ENCODE results near the gene FBXW4.

Gene FBXW4

GRCh38 chr10:101565370-101565900 lies 129.5 kb downstream of the FBXW4 start:
- no peak for DNase-seq

DNA sequence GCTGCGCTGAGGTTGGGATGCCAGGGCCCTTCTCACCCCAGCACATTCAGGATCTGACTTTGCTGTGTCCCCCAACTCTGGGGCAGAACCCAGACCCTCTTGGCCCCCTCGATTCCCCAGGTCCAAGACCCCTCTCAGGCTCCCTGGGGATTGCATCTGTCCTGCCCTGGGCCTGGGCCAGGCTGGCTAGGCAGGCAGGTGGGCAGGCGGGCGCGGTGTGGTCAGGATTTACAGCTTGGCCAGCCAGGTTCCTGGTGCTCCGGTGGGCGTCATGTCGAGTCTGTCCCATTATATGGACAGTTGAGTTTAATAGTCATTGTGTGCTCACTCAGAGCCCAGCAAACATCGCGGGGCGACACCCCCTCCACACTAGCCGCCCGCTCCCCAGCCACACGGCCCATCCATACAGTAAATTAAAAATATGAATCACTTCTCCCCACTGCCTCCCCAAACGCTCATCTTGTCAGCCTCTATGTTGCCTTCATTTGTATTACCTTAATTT lies 130.4 kb downstream of the FBXW4 start:
- no peak for DNase-seq

- no peak for DNase-seq
These were observed 131.4 kb downstream of the FBXW4 start for GRCh38 chr10:101563497-101564040.

DNA sequence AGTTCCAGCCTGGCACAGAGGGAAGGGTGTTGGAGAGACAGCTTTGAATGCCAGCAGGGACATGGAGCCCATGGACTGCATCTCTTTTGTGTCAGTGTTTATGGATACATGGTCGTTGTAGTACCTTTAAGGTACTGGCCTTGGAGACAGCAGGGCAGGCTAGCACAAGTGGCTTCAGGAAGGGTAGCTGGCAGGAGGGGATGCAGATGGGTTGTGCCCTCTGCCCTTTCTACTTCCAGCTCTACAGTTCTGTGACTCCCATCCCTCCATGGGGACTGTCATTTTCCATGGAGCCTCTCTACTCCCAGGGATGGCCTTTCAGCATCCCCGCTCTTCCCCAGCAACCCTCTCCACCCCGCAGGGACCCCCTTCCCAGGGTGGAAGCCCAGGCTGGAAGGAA lies 132.0 kb downstream of the FBXW4 start:
- no peak for DNase-seq

DNA sequence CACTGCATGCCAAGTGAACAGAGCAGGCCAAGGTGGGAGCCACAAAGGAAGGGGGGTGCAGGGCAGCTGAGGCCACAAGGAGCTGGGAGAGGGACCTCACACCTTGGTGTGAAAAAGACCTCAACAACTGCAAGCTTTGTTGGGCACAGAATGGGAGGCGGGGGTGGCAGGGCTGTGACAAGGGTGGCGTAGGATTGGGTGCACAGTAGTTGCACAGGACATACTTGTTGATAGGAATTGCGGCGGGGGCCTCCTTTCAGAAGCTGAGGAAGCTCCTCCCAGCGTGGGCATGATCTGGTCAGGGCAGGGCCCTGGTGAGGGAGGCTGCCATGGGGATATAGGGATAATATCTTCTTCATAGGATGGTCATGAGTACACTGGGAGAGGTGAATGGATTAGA lies 132.7 kb downstream of the FBXW4 start:
- DNase-seq: no peak

GRCh38 chr10:101561068-101561915 lies 133.7 kb downstream of the FBXW4 start:
- DNase-seq: no peak
